ENCODE results near the gene YPEL3. TPM values are rescaled to one million over a fixed set of nuclear protein-coding genes. Genes with fewer than 3 reads are reported as not detected.

YPEL3 gene
- total RNA-seq, 1 donor from 2014 or later = 93.6 TPM

- no peaks in the 10 kb centered on the region for H3K27me3 ChIP-seq
- ATAC-seq = peak; percentile 93
- H3K4me3 ChIP-seq = peak within 1 kb of the TSS; percentile 87
- peak; percentile 7 for TF ChIP-seq CTCF (IDR thresholded peaks at IDR 0.05)
- intact Hi-C loops (cut with DNase I) = no loop called here
- DNase-seq = peak; percentile 99
- peak within 1 kb of the TSS; percentile 99 for H3K27ac ChIP-seq
- H3K9me3 ChIP-seq = no peaks in the 10 kb centered on the region
- H3K36me3 ChIP-seq = peaks cover 36% of the 10 kb centered on the region
- peaks cover 41% of the 10 kb centered on the region for H3K4me1 ChIP-seq
These were observed 30.7 kb downstream of the YPEL3 start, which contains the start of gene ALDOA for GRCh38 chr16:30065102-30065942. ALDOA (plus strand) TSS chr16:30065760; CDS start chr16:30066898, 1,138 bp downstream.

GRCh38 chr16:30064729-30065101, 31.3 kb downstream of the YPEL3 start:
- Histone ChIP-seq H3K9me3 (no peaks in the 10 kb centered on the region), H3K4me1 (peaks cover 36% of the 10 kb centered on the region), H3K27me3 (no peaks in the 10 kb centered on the region), H3K36me3 (peaks cover 30% of the 10 kb centered on the region), H3K27ac (peak overlapping the region; percentile 99), H3K4me3 (peak overlapping the region; percentile 87)
- TF ChIP-seq CTCF (IDR thresholded peaks at IDR 0.05) = no peak
- DNase-seq (peak; percentile 72), ATAC-seq (no peak)
- intact Hi-C loops (cut with DNase I) = no loop called here

GRCh38 chr16:30063893-30064728, 31.9 kb downstream of the YPEL3 start:
- Histone ChIP-seq H3K27me3 (no peaks in the 10 kb centered on the region), H3K4me3 (peak overlapping the region; percentile 87), H3K4me1 (peaks cover 30% of the 10 kb centered on the region), H3K27ac (peak overlapping the region; percentile 99), H3K36me3 (peaks cover 24% of the 10 kb centered on the region), H3K9me3 (no peaks in the 10 kb centered on the region)
- intact Hi-C loops (cut with DNase I) = no loop called here
- peak; percentile 88 for DNase-seq
- TF ChIP-seq CTCF (IDR thresholded peaks at IDR 0.05) = peak; percentile 36
- ATAC-seq = peak; percentile 50

- DNase-seq (no peak), ATAC-seq (no peak)
- Histone ChIP-seq H3K4me1 (peaks cover 27% of the 10 kb centered on the region), H3K27me3 (no peaks in the 10 kb centered on the region), H3K9me3 (no peaks in the 10 kb centered on the region), H3K36me3 (peaks cover 16% of the 10 kb centered on the region), H3K4me3 (peak overlapping the region; percentile 87), H3K27ac (peak overlapping the region; percentile 99)
- no peak for TF ChIP-seq CTCF (IDR thresholded peaks at IDR 0.05)
- intact Hi-C loops (cut with DNase I) = no loop called here
These were observed 32.6 kb downstream of the YPEL3 start for GRCh38 chr16:30063278-30063892.

GRCh38 chr16:30060836-30061554, 35.0 kb downstream of the YPEL3 start:
- no peak overlapping the region for H3K4me3 ChIP-seq
- no peaks in the 10 kb centered on the region for H3K36me3 ChIP-seq
- TF ChIP-seq CTCF (IDR thresholded peaks at IDR 0.05) = no peak
- peaks cover 10% of the 10 kb centered on the region for H3K4me1 ChIP-seq
- H3K9me3 ChIP-seq = no peaks in the 10 kb centered on the region
- no peak overlapping the region for H3K27ac ChIP-seq
- no peaks in the 10 kb centered on the region for H3K27me3 ChIP-seq
- intact Hi-C loops (cut with DNase I) = no loop called here
- no peak for ATAC-seq
- no peak for DNase-seq

Measured in upper lobe of right lung (tissue), 1 donor.